ENCODE results near the gene PLEKHM2.

DNA sequence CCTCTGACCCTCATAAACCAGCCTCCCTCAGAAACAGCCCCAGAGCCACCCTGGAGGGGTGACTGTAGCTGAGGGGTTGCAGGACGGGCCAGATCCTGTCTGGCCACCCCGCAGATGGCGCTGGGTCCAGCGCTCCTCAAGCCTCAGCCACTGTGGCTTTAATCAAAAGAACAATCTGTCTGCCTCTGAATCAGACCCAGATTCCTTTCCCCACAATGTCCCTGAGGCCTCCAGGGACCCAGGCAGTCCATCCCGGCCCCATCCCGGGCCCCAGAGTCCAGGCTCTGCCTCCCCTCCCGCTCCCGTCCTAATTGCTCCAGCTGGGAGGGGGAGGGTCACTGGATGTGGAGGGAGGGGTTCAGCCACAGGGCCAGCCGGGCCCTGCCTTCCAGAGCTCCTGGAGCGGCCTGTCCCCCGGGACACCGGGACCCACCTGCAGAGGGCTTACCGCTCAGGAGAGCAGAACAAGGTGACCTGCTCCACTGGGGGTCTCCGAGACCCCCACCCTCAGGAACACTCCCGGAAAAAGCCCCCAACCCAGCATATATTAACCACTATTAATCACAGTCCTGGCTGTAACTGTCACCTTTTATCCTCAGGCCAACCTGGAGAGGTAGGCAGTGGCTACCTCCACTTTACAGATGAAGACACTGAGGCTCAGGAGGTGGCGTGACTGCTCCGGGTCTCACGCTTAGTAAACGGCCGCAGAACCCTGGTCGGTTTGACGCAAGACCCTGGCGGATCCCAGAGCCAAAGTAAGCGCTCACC lies 73.6 kb downstream of the PLEKHM2 start:
- TF ChIP-seq POLR2A (IDR thresholded peaks at IDR 0.05; ENCODE audit: low read length) = no peak
- no peak for TF ChIP-seq GATA1 (IDR thresholded peaks at IDR 0.05; ENCODE audit: low read depth, low read length)
